ENCODE measurements around the gene PRKCA.
A peak's percentile ranks its signal among the peaks of the same experiment; 100 is the strongest.

Gene PRKCA

GRCh38 chr17:66469890-66470289 lies 167.5 kb downstream of the PRKCA start:
- H3K9ac ChIP-seq (ENCODE audit: low read depth, low read length, poor library complexity), result no peak overlapping the region
- H3K27ac ChIP-seq (replicated peaks; ENCODE audit: low read length), result no peak overlapping the region
- H2AFZ ChIP-seq (ENCODE audit: low read length), result no peak overlapping the region
- H3K79me1 ChIP-seq (ENCODE audit: low read depth, low read length), result no peaks in the 10 kb centered on the region
- H3K4me1 ChIP-seq (ENCODE audit: control insufficient read depth in 2 of 2, insufficient read depth in 1 of 2, low read depth in 1 of 2, low read length in 2 of 2), result peaks cover 22 to 40% of the 10 kb centered on the region in 2 donors
- H3K18ac ChIP-seq (ENCODE audit: low read length), result no peak overlapping the region
- H3K4me2 ChIP-seq (ENCODE audit: insufficient read depth, low read length, poor library complexity, severe bottlenecking), result no peak overlapping the region
- H4K8ac ChIP-seq (ENCODE audit: low read depth, low read length), result no peak overlapping the region
- no CpG with 5 or more reads among the region's 4 CpGs for WGBS, 2 donors (ENCODE audit: extremely low coverage in 2 of 2, insufficient read length in 2 of 2, insufficient replicate concordance in 1 of 2)
- H3K36me3 ChIP-seq (replicated peaks in 1 of 2; ENCODE audit: control insufficient read depth in 2 of 2, insufficient read depth in 2 of 2, low read length in 2 of 2), result no peaks in the 10 kb centered on the region
- H3K27me3 ChIP-seq (ENCODE audit: control insufficient read depth in 3 of 3, insufficient read depth in 3 of 3, low read depth in 1 of 3, low read length in 3 of 3), result no peaks in the 10 kb centered on the region
- H3K4me3 ChIP-seq (ENCODE audit: low read length in 2 of 2), result no peak overlapping the region
- H3K9me3 ChIP-seq (replicated peaks in 1 of 2; ENCODE audit: control insufficient read depth in 2 of 2, insufficient read depth in 1 of 2, low read depth in 1 of 2, low read length in 2 of 2), result no peaks in the 10 kb centered on the region
- no peak overlapping the region for H2BK5ac ChIP-seq (ENCODE audit: low read length)
- H2BK120ac ChIP-seq (ENCODE audit: low read depth, low read length), result no peak overlapping the region
- H3K23ac ChIP-seq (ENCODE audit: low read depth, low read length, poor library complexity), result no peak overlapping the region
- DNase-seq (ENCODE audit: low spot score), result no peak
- no peak overlapping the region for H2BK15ac ChIP-seq (ENCODE audit: low read length)
- H4K91ac ChIP-seq (ENCODE audit: low read depth, low read length, poor library complexity), result no peak overlapping the region
- no peak overlapping the region for H2AK5ac ChIP-seq (ENCODE audit: low read depth, low read length)
- no peak overlapping the region for H3K4ac ChIP-seq (ENCODE audit: low read length)
- H2BK12ac ChIP-seq (ENCODE audit: low read length), result no peak overlapping the region
- H3K14ac ChIP-seq (ENCODE audit: low read length), result no peak overlapping the region

DNA sequence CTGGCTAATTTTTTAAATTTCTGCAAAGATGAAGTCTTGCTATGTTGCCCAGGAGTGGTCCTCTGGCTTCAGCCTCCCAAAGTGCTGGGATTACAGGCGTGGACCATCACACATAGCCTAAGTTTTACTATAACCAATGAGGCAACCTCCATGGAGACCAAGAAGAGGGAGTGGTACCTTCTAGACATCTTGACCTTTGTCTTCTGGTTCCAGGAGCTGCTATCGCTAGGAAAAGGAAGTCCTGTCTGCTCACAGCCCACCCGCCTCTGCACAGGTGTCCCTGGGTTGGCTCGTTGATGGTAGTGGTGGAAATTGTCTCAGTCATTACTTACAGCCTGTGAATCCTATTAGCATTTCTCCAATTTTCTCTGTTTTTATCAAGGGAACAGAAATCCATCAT lies 169.7 kb downstream of the PRKCA start:
- H3K4ac ChIP-seq (ENCODE audit: low read length), result no peak overlapping the region
- no peak overlapping the region for H2BK120ac ChIP-seq (ENCODE audit: low read depth, low read length)
- no peak overlapping the region for H3K4me2 ChIP-seq (ENCODE audit: insufficient read depth, low read length, poor library complexity, severe bottlenecking)
- H2BK15ac ChIP-seq (ENCODE audit: low read length), result peak overlapping the region; percentile 17
- no peak overlapping the region for H3K27ac ChIP-seq (replicated peaks; ENCODE audit: low read length)
- no peaks in the 10 kb centered on the region for H3K79me1 ChIP-seq (ENCODE audit: low read depth, low read length)
- peaks cover 18 to 29% of the 10 kb centered on the region in 2 donors for H3K4me1 ChIP-seq (ENCODE audit: control insufficient read depth in 2 of 2, insufficient read depth in 1 of 2, low read depth in 1 of 2, low read length in 2 of 2)
- H3K14ac ChIP-seq (ENCODE audit: low read length), result no peak overlapping the region
- H3K27me3 ChIP-seq (ENCODE audit: control insufficient read depth in 3 of 3, insufficient read depth in 3 of 3, low read depth in 1 of 3, low read length in 3 of 3), result no peaks in the 10 kb centered on the region
- no peak overlapping the region for H3K9ac ChIP-seq (ENCODE audit: low read depth, low read length, poor library complexity)
- DNase-seq (ENCODE audit: low spot score), result no peak
- no peak overlapping the region for H2BK12ac ChIP-seq (ENCODE audit: low read length)
- H3K18ac ChIP-seq (ENCODE audit: low read length), result no peak overlapping the region
- no CpG with 5 or more reads among the region's 4 CpGs for WGBS, 2 donors (ENCODE audit: extremely low coverage in 2 of 2, insufficient read length in 2 of 2, insufficient replicate concordance in 1 of 2)
- H3K23ac ChIP-seq (ENCODE audit: low read depth, low read length, poor library complexity), result no peak overlapping the region
- H3K9me3 ChIP-seq (replicated peaks in 1 of 2; ENCODE audit: control insufficient read depth in 2 of 2, insufficient read depth in 1 of 2, low read depth in 1 of 2, low read length in 2 of 2), result no peaks in the 10 kb centered on the region
- no peak overlapping the region for H2AK5ac ChIP-seq (ENCODE audit: low read depth, low read length)
- no peak overlapping the region for H2AFZ ChIP-seq (ENCODE audit: low read length)
- H4K8ac ChIP-seq (ENCODE audit: low read depth, low read length), result no peak overlapping the region
- no peak overlapping the region for H2BK5ac ChIP-seq (ENCODE audit: low read length)
- H3K36me3 ChIP-seq (replicated peaks in 1 of 2; ENCODE audit: control insufficient read depth in 2 of 2, insufficient read depth in 2 of 2, low read length in 2 of 2), result no peaks in the 10 kb centered on the region
- no peak overlapping the region for H4K91ac ChIP-seq (ENCODE audit: low read depth, low read length, poor library complexity)
- no peak overlapping the region for H3K4me3 ChIP-seq (ENCODE audit: low read length in 2 of 2)

GRCh38 chr17:66474258-66474657 lies 171.8 kb downstream of the PRKCA start:
- peaks cover 10 to 15% of the 10 kb centered on the region in 2 donors for H3K4me1 ChIP-seq (ENCODE audit: control insufficient read depth in 2 of 2, insufficient read depth in 1 of 2, low read depth in 1 of 2, low read length in 2 of 2)
- H4K8ac ChIP-seq (ENCODE audit: low read depth, low read length), result no peak overlapping the region
- H3K36me3 ChIP-seq (replicated peaks in 1 of 2; ENCODE audit: control insufficient read depth in 2 of 2, insufficient read depth in 2 of 2, low read length in 2 of 2), result no peaks in the 10 kb centered on the region
- no peak for DNase-seq (ENCODE audit: low spot score)
- no peak overlapping the region for H3K18ac ChIP-seq (ENCODE audit: low read length)
- H3K9me3 ChIP-seq (replicated peaks in 1 of 2; ENCODE audit: control insufficient read depth in 2 of 2, insufficient read depth in 1 of 2, low read depth in 1 of 2, low read length in 2 of 2), result no peaks in the 10 kb centered on the region
- no peak overlapping the region for H3K27ac ChIP-seq (replicated peaks; ENCODE audit: low read length)
- no CpG with 5 or more reads among the region's 1 CpG for WGBS, 2 donors (ENCODE audit: extremely low coverage in 2 of 2, insufficient read length in 2 of 2, insufficient replicate concordance in 1 of 2)
- no peak overlapping the region for H2AK5ac ChIP-seq (ENCODE audit: low read depth, low read length)
- no peak overlapping the region for H3K9ac ChIP-seq (ENCODE audit: low read depth, low read length, poor library complexity)
- no peaks in the 10 kb centered on the region for H3K27me3 ChIP-seq (ENCODE audit: control insufficient read depth in 3 of 3, insufficient read depth in 3 of 3, low read depth in 1 of 3, low read length in 3 of 3)
- no peak overlapping the region for H3K14ac ChIP-seq (ENCODE audit: low read length)
- H2BK15ac ChIP-seq (ENCODE audit: low read length), result no peak overlapping the region
- H2AFZ ChIP-seq (ENCODE audit: low read length), result peak overlapping the region; percentile 69
- no peak overlapping the region for H3K4me3 ChIP-seq (ENCODE audit: low read length in 2 of 2)
- no peak overlapping the region for H4K91ac ChIP-seq (ENCODE audit: low read depth, low read length, poor library complexity)
- H3K4ac ChIP-seq (ENCODE audit: low read length), result no peak overlapping the region
- no peak overlapping the region for H2BK12ac ChIP-seq (ENCODE audit: low read length)
- H3K79me1 ChIP-seq (ENCODE audit: low read depth, low read length), result no peaks in the 10 kb centered on the region
- no peak overlapping the region for H2BK5ac ChIP-seq (ENCODE audit: low read length)
- H2BK120ac ChIP-seq (ENCODE audit: low read depth, low read length), result no peak overlapping the region
- no peak overlapping the region for H3K4me2 ChIP-seq (ENCODE audit: insufficient read depth, low read length, poor library complexity, severe bottlenecking)
- H3K23ac ChIP-seq (ENCODE audit: low read depth, low read length, poor library complexity), result no peak overlapping the region

GRCh38 chr17:66474806-66475497 lies 172.5 kb downstream of the PRKCA start:
- Histone ChIP-seq H3K23ac (ENCODE audit: low read depth, low read length, poor library complexity) (no peak overlapping the region), H2BK5ac (ENCODE audit: low read length) (no peak overlapping the region), H3K27ac (replicated peaks; ENCODE audit: low read length) (no peak overlapping the region), H2AK5ac (ENCODE audit: low read depth, low read length) (no peak overlapping the region), H3K4me3 (ENCODE audit: low read length in 2 of 2) (no peak overlapping the region), H3K14ac (ENCODE audit: low read length) (no peak overlapping the region), H2BK12ac (ENCODE audit: low read length) (no peak overlapping the region), H4K91ac (ENCODE audit: low read depth, low read length, poor library complexity) (no peak overlapping the region), H4K8ac (ENCODE audit: low read depth, low read length) (no peak overlapping the region), H3K18ac (ENCODE audit: low read length) (no peak overlapping the region), H3K4me1 (ENCODE audit: control insufficient read depth in 2 of 2, insufficient read depth in 1 of 2, low read depth in 1 of 2, low read length in 2 of 2) (peaks cover 9 to 10% of the 10 kb centered on the region in 2 donors), H2BK15ac (ENCODE audit: low read length) (no peak overlapping the region), H3K9ac (ENCODE audit: low read depth, low read length, poor library complexity) (no peak overlapping the region), H3K9me3 (replicated peaks in 1 of 2; ENCODE audit: control insufficient read depth in 2 of 2, insufficient read depth in 1 of 2, low read depth in 1 of 2, low read length in 2 of 2) (no peaks in the 10 kb centered on the region), H3K4me2 (ENCODE audit: insufficient read depth, low read length, poor library complexity, severe bottlenecking) (no peak overlapping the region), H2BK120ac (ENCODE audit: low read depth, low read length) (no peak overlapping the region), H3K36me3 (replicated peaks in 1 of 2; ENCODE audit: control insufficient read depth in 2 of 2, insufficient read depth in 2 of 2, low read length in 2 of 2) (no peaks in the 10 kb centered on the region), H3K4ac (ENCODE audit: low read length) (no peak overlapping the region), H3K27me3 (ENCODE audit: control insufficient read depth in 3 of 3, insufficient read depth in 3 of 3, low read depth in 1 of 3, low read length in 3 of 3) (no peaks in the 10 kb centered on the region), H2AFZ (ENCODE audit: low read length) (peak overlapping the region; percentile 69), H3K79me1 (ENCODE audit: low read depth, low read length) (no peaks in the 10 kb centered on the region)
- WGBS, 2 donors (ENCODE audit: extremely low coverage in 2 of 2, insufficient read length in 2 of 2, insufficient replicate concordance in 1 of 2), result no CpG with 5 or more reads among the region's 8 CpGs
- no peak for DNase-seq (ENCODE audit: low spot score)

Measured in neuronal stem cell (in vitro differentiated cells).